ENCODE results near the gene STON2. TPM values are rescaled to one million over a fixed set of nuclear protein-coding genes. Genes with fewer than 3 reads are reported as not detected.

The STON2 gene, protein sequence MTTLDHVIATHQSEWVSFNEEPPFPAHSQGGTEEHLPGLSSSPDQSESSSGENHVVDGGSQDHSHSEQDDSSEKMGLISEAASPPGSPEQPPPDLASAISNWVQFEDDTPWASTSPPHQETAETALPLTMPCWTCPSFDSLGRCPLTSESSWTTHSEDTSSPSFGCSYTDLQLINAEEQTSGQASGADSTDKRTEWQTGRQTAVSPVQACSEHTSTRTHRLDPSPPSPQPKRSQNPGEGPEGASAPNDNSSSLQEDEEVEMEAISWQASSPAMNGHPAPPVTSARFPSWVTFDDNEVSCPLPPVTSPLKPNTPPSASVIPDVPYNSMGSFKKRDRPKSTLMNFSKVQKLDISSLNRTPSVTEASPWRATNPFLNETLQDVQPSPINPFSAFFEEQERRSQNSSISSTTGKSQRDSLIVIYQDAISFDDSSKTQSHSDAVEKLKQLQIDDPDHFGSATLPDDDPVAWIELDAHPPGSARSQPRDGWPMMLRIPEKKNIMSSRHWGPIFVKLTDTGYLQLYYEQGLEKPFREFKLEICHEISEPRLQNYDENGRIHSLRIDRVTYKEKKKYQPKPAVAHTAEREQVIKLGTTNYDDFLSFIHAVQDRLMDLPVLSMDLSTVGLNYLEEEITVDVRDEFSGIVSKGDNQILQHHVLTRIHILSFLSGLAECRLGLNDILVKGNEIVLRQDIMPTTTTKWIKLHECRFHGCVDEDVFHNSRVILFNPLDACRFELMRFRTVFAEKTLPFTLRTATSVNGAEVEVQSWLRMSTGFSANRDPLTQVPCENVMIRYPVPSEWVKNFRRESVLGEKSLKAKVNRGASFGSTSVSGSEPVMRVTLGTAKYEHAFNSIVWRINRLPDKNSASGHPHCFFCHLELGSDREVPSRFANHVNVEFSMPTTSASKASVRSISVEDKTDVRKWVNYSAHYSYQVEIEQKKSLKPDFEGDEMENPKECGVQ
- total RNA-seq (2021; ENCODE audit: unreplicated experiment): 0.36 TPM
- polyA plus RNA-seq (2012; ENCODE audit: insufficient read length): not detected
- percentile 8 among the genes with signal in this experiment for Bru-seq, nascent RNA
- percentile 5 among the genes with signal in this experiment for BruChase-seq, experiment 1, labeled RNA remaining after a 2-hour chase
- BruChase-seq, experiment 2, labeled RNA remaining after a 6-hour chase: percentile 8 among the genes with signal in this experiment
- long read RNA-seq: 0 reads

DNA sequence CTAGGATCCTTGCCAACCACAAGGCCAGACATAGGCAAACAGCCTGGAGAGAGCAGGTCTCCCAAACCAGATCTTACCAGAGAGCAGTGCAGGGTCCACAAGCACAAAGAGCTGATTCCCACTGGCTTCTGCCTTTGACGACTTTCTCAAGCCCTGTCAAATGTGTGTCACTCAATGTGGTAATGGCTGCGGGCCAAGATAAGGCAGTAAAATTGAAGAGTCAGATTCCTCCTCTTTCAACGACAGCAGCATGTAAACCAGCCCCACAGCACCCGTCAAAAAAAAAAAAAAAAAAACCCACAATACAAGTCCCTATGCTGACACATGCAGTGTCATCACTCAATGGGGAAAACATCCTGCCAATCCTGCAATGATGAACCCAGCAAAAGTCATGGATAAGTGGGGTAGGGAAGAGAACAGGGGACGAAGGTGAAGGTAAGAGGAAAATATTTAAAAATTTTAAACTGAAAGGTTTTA, at the start of gene STON2:
Gene STON2, minus strand, starts transcription at position 123 of the 477 bp plus-strand sequence. CDS start 1,942 bp downstream, outside the sequence.
- POLR2A ChIA-PET: no interaction called here
- Histone ChIP-seq H3K9me3 (ENCODE audit: control insufficient read depth, insufficient read depth, low read depth, low read length) (no peaks in the 10 kb centered on the region), H3K36me3 (ENCODE audit: control insufficient read depth, insufficient read depth, low read length) (no peaks in the 10 kb centered on the region), H3K4me1 (ENCODE audit: control insufficient read depth, insufficient read depth, low read length) (no peaks in the 10 kb centered on the region), H3K4me3 (ENCODE audit: low read depth in 2 of 2, low read length in 2 of 2) (no peak within 1 kb of the TSS), H3K27me3 (ENCODE audit: control insufficient read depth, insufficient read depth, low read length) (no peaks in the 10 kb centered on the region), H3K27ac (ENCODE audit: low read length) (no peak within 1 kb of the TSS)
- in situ Hi-C loops (cut with HindIII; ENCODE audit: low pct_unique_long_range_greater_than_20kb, low sequenced_read_pairs) (no loop called here), intact Hi-C loops (cut with micrococcal nuclease; ENCODE audit: unreplicated experiment) (no loop called here)
- no TSS peak for BruUV-seq (replicated peaks)
- no peak for ATAC-seq
- CTCF ChIA-PET: no interaction called here
- DNase-seq (ENCODE audit: low read depth, low spot score): no peak
- TF ChIP-seq, protein P1, sequence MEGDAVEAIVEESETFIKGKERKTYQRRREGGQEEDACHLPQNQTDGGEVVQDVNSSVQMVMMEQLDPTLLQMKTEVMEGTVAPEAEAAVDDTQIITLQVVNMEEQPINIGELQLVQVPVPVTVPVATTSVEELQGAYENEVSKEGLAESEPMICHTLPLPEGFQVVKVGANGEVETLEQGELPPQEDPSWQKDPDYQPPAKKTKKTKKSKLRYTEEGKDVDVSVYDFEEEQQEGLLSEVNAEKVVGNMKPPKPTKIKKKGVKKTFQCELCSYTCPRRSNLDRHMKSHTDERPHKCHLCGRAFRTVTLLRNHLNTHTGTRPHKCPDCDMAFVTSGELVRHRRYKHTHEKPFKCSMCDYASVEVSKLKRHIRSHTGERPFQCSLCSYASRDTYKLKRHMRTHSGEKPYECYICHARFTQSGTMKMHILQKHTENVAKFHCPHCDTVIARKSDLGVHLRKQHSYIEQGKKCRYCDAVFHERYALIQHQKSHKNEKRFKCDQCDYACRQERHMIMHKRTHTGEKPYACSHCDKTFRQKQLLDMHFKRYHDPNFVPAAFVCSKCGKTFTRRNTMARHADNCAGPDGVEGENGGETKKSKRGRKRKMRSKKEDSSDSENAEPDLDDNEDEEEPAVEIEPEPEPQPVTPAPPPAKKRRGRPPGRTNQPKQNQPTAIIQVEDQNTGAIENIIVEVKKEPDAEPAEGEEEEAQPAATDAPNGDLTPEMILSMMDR (IDR thresholded peaks at IDR 0.05): no peak
- no peak for TF ChIP-seq TCF7L2 (IDR thresholded peaks at IDR 0.05; ENCODE audit: low read depth, low read length)
- TF ChIP-seq POLR2AphosphoS5 (IDR thresholded peaks at IDR 0.05; ENCODE audit: low read depth, low read length): no peak
- no peak for TF ChIP-seq SIN3A (IDR thresholded peaks at IDR 0.05; ENCODE audit: borderline replicate concordance, insufficient read depth, low read depth, low read length)
- TF ChIP-seq, protein P2, sequence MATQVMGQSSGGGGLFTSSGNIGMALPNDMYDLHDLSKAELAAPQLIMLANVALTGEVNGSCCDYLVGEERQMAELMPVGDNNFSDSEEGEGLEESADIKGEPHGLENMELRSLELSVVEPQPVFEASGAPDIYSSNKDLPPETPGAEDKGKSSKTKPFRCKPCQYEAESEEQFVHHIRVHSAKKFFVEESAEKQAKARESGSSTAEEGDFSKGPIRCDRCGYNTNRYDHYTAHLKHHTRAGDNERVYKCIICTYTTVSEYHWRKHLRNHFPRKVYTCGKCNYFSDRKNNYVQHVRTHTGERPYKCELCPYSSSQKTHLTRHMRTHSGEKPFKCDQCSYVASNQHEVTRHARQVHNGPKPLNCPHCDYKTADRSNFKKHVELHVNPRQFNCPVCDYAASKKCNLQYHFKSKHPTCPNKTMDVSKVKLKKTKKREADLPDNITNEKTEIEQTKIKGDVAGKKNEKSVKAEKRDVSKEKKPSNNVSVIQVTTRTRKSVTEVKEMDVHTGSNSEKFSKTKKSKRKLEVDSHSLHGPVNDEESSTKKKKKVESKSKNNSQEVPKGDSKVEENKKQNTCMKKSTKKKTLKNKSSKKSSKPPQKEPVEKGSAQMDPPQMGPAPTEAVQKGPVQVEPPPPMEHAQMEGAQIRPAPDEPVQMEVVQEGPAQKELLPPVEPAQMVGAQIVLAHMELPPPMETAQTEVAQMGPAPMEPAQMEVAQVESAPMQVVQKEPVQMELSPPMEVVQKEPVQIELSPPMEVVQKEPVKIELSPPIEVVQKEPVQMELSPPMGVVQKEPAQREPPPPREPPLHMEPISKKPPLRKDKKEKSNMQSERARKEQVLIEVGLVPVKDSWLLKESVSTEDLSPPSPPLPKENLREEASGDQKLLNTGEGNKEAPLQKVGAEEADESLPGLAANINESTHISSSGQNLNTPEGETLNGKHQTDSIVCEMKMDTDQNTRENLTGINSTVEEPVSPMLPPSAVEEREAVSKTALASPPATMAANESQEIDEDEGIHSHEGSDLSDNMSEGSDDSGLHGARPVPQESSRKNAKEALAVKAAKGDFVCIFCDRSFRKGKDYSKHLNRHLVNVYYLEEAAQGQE (IDR thresholded peaks at IDR 0.05; ENCODE audit: insufficient read depth in 1 of 2, low read depth in 2 of 2, low read length in 1 of 2): no peak

DNA sequence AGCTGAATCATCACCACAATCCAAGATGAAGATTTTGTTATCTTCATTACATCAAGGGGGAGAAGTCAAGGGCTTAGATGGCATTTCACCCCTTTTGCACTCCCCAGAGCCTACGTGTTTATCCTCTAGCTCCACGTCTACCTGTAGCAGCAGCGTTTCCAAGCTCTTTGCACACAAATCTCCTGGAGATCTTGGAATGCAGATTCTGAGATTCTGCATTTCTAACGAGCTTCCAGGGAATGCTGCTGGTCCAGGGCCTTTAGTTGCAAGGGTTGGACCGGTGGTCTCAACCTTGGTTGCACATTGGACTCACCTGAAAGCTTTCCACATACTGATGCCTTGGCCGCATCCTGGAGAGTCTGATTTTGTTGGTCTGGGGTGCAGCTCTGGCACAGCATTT, 49.5 kb upstream of the STON2 start:
- TF ChIP-seq, protein P1 (IDR thresholded peaks at IDR 0.05): no peak
- no peak for TF ChIP-seq SIN3A (IDR thresholded peaks at IDR 0.05; ENCODE audit: borderline replicate concordance, insufficient read depth, low read depth, low read length)
- TF ChIP-seq TCF7L2 (IDR thresholded peaks at IDR 0.05; ENCODE audit: low read depth, low read length): no peak
- TF ChIP-seq POLR2AphosphoS5 (IDR thresholded peaks at IDR 0.05; ENCODE audit: low read depth, low read length): no peak
- TF ChIP-seq, protein P2 (IDR thresholded peaks at IDR 0.05; ENCODE audit: insufficient read depth in 1 of 2, low read depth in 2 of 2, low read length in 1 of 2): no peak
- in situ Hi-C loops (cut with HindIII; ENCODE audit: low pct_unique_long_range_greater_than_20kb, low sequenced_read_pairs): no loop called here
- no peaks in the 10 kb centered on the region for H3K27me3 ChIP-seq (ENCODE audit: control insufficient read depth, insufficient read depth, low read length)
- DNase-seq (ENCODE audit: low read depth, low spot score) (no peak), ATAC-seq (no peak)
- H3K4me1 ChIP-seq (ENCODE audit: control insufficient read depth, insufficient read depth, low read length): no peaks in the 10 kb centered on the region; the same call in 1 of the 2 replicates
- no peaks in the 10 kb centered on the region for H3K36me3 ChIP-seq (ENCODE audit: control insufficient read depth, insufficient read depth, low read length)
- no TSS peak for BruUV-seq (replicated peaks)
- no peak overlapping the region for H3K4me3 ChIP-seq (ENCODE audit: low read depth in 2 of 2, low read length in 2 of 2)
- no peak overlapping the region for H3K27ac ChIP-seq (ENCODE audit: low read length)
- ChIA-PET POLR2A (interaction anchor here (0.5 kb wide), 1 partner anchor 575 kb away, joined by 4 read pairs; no protein-coding TSS in a partner anchor), CTCF (interaction anchor here (1.0 kb wide), 1 partner anchor 180 kb away, joined by 4 read pairs; no protein-coding TSS in a partner anchor)
- no peaks in the 10 kb centered on the region for H3K9me3 ChIP-seq (ENCODE audit: control insufficient read depth, insufficient read depth, low read depth, low read length)
- intact Hi-C loops (cut with micrococcal nuclease; ENCODE audit: unreplicated experiment): no loop called here
